Adipose tissue (tissue), 3 donors: ENCODE data around the gene TMEM186. TPM values are rescaled to one million over a fixed set of nuclear protein-coding genes. Genes with fewer than 3 reads are reported as not detected.
"Not testable (repeated sequence)": the region's sequence is repeated elsewhere in the genome, so short reads cannot be mapped to it uniquely, and the experiment has no call there.

ENCODE experiments used
- H3K27ac ChIP-seq: one replicate; pipeline ENCODE4 v1.5.1; 2013; ENCODE audit warnings: low read depth, low read length
- WGBS, 3 donors: extraction: QIAGEN DNeasy Blood & Tissue Kit; methylation state at CpG; one replicate each; pipeline ENCODE4 v1.1.7; 2013; 5-methylcytosine and 5-hydroxymethylcytosine counted together
- polyA plus RNA-seq, 3 donors: library from polyadenylated mRNA; stranded (reverse); fragments of 200-250 nt; gene quantifications; one replicate each; pipeline ENCODE4 v1.2.3, GENCODE V29; 2013
- donor health status: healthy with polysubstance abuse.
- donor health status: Bipolar disorder and iron deficiency.
- donor health status: healthy.

The TMEM186 gene
- polyA plus RNA-seq, 3 donors, result 6.3 to 7.6 (median 6.4) TPM

DNA sequence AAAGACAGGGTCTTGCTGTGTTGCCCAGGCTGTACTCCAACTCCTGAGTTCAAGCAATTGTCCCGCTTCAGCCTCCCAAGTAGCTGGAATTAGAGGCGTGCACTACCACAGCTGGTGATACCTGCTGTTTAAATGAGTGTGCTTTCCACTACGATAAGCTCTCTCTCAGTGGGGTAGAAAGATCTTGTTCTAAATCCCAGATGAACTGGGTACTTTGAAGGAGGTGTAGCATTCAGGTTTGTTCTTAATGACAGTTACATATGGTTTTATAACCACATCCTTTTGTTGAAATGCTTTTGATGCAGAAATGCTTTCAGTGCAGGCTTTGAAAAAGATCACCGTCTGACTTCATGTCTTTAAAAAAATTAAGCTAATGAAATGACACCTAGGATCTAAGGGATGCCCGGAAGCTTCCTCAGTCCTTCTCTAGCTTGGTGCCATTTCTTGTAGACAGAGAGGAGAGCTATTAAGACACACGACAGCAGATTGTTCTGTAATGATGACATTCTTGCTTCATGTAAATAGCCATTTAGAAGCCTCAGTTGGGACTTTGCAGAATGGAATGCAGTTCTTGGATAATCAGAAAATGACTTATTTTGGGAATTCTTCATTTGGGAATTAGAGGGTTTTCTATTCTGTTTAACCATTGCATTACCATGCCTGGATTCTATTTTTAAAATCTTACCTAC is 19.7 kb upstream of the TMEM186 start:
- H3K27ac ChIP-seq, result no peak overlapping the region
- 69 to 84% (median 72%) methylated on average over 6 of the region's 6 CpGs for WGBS, 3 donors

DNA sequence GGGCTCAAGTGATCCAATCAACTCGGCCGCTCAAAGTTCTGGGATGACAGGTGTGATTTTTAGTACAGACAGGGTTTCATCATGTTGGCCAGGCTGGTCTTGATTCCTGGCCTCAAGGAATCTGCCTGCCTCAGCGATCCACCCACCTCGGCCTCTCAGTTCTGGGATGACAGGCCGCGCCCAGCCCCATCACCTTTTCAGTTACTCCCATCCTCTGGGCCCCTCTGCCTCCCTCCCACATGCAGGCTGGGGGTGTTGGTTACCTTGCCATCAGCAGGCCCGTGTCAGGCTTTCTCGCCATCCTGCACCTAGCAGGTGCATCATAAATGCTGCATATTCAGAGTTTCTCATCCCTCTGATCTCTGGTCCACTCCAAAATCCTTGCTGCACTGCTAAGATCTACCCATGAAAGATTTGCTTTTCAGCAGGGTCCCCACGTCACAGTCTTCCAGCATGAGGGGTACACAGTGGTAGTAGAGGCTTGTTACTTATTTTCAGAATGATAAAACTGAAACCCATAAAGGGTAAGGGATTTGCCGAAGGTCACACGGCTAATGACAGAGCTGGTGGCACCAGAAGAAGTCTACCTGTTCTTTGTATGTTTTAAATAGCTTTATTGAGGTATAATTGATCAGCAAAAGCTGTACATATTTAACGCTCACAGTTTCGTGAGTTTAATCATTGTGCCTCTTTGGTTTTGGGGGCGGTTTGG is 16.8 kb upstream of the TMEM186 start:
- 92 to 95% (median 92%) methylated on average over 14 of the region's 14 CpGs for WGBS, 3 donors
- H3K27ac ChIP-seq, result no peak overlapping the region

GRCh38 chr16:8812162-8812843 is 14.9 kb upstream of the TMEM186 start:
- WGBS, 3 donors, result 72 to 88% (median 80%) methylated on average over 12 of the region's 12 CpGs
- H3K27ac ChIP-seq, result no peak overlapping the region

- H3K27ac ChIP-seq, result no peak overlapping the region
- WGBS, 3 donors, result 62 to 81% (median 72%) methylated on average over 11 of the region's 11 CpGs
Observed at GRCh38 chr16:8808613-8809353, 11.3 kb upstream of the TMEM186 start.

- no peak overlapping the region for H3K27ac ChIP-seq
- 66 to 97% (median 94%) methylated on average over 3 of the region's 3 CpGs for WGBS, 3 donors
Observed at GRCh38 chr16:8808009-8808408, 10.6 kb upstream of the TMEM186 start.

- WGBS, 3 donors, result 71 to 96% (median 95%) methylated on average over 5 of the region's 5 CpGs
- no peak overlapping the region for H3K27ac ChIP-seq
Observed at GRCh38 chr16:8807189-8807588, 9.8 kb upstream of the TMEM186 start.

GRCh38 chr16:8806272-8806983 is 9.0 kb upstream of the TMEM186 start:
- H3K27ac ChIP-seq, result no peak overlapping the region
- 77 to 92% (median 90%) methylated on average over 13 of the region's 13 CpGs for WGBS, 3 donors

DNA sequence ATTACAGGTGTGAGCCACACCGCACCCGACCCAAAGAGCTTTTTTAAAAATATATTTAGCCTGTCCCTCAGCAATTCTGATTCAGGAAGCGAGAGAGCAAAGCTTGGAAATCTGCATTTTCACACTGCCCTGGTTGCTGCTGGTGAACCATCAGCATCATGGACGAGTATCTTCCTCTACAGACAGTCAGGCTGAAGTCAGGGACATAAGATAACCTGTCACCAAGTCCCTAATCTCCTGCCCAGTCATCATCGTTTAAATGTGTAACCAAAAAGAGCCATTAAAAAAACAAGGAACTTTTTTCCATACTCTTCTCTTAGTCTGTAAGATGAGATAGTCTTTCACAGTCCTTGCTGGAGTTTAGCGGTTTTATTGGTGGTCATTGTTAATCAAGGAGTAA is 6.9 kb upstream of the TMEM186 start:
- no peak overlapping the region for H3K27ac ChIP-seq
- WGBS, 3 donors, result 84 to 93% (median 87%) methylated on average over 6 of the region's 6 CpGs

DNA sequence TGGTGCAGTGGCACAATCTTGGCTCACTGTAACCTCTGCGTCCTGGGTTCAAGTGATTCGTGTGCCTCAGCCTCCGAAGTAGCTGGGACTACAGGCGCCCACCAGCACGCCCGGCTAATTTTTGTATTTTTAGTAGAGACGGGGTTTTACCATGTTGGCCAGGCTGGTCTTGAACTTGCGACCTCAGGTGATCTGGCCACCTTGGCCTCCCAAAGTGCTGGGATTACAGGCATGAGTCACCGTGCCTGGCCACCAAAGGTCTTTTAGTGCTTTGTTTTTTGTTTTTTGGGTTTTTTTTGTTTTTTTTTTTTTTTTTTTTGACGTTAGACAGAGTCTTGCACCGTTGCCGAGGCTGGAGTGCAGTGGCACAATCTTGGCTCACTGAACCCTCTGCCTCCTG is 6.3 kb upstream of the TMEM186 start:
- H3K27ac ChIP-seq, result not testable (repeated sequence)
- WGBS, 3 donors, result 91 to 94% (median 92%) methylated on average over 11 to 12 of the region's 12 CpGs

DNA sequence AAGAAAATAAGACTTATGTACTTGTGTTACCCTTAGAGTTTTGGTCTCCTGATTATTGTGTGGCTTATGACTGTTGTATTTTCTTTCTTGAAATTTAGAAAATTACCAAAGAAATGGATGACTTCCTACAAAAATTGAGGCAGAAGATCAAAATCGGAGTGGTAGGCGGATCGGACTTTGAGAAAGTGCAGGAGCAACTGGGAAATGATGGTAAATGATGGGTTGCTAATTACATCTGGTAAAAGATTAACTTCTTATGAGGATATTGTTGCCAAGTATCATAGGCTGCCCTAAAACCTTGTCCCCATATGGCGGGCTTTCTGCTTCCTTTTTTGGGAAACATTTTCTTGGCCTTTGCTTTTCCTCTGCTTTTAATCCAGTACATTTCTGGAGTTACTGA is 4.3 kb upstream of the TMEM186 start:
- 43 to 94% (median 91%) methylated on average over 4 of the region's 4 CpGs for WGBS, 3 donors
- H3K27ac ChIP-seq, result no peak overlapping the region

DNA sequence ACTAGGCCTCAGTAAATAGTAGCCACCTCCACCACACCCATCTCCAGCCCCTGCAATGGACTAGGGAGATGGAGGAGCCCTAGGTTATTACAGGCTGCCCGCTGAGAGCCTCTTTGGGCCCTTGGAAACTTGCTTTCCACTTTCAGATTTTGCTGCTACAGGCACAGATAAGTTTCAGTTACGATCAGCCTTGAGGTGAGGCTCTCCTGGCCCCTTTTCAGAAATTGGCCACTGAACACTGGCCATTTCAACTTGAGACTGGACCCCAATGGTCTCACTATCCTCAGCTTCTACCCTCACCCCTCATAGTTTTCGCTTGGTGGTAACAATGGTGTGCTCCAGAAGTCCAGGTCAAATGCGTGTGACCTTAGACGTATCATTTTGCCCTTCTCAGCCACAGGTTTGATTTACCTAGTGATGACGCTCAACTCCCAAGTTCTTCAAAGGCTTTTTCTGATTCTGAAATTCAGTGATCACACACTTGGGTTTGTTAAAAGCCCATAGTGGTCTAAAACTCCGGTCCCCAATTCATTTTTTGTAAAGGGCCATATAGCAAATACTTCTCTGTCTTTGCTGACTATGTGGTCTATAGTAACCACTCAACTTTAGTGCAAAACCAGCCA is 1.2 kb upstream of the TMEM186 start:
- H3K27ac ChIP-seq, result no peak overlapping the region
- 36 to 60% (median 58%) methylated on average over 7 of the region's 7 CpGs for WGBS, 3 donors

DNA sequence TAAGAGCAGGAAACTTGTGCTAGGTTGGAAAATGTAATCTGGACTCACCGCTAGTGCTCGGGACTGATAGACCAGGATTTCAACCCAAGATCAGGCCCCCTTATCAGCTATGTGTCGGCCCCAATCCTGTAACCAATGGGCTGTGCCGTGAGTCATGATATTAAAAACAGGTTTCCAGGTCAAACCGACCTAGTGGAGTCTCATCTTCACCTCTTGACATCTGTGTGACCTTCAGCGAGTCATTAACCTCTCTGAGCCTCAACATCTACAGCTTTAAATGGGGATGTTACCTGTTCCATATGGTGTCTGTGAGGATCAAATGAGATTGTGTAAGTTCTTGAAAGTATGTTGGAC is 712 bp upstream of the TMEM186 start:
- WGBS, 3 donors, result 1 to 2% (median 2%) methylated on average over 6 of the region's 6 CpGs
- no peak overlapping the region for H3K27ac ChIP-seq

GRCh38 chr16:8796469-8797363 is 723 bp downstream of the TMEM186 start:
- H3K27ac ChIP-seq, result no peak overlapping the region
- 36 to 44% (median 41%) methylated on average over 14 of the region's 14 CpGs for WGBS, 3 donors

DNA sequence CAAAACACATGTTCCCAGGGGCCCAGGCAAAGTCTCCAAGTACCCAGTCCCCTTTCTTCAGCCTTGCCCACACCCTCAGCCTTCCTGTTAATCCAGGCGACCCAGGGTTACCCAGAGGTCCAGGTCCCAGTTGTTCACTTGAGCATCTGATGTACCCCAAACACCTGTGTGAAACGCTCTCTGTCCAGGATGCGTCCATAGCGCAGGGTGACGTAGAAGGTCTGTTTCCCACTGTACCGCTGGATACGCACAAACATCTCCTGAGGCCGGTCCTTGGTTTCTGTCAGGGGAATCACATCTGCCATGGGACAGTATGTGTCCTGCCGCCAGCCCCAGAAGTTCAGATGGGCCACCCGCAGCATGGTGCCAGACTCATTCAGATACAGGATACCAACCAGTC is 1.6 kb downstream of the TMEM186 start:
- no peak overlapping the region for H3K27ac ChIP-seq
- 89 to 97% (median 96%) methylated on average over 10 of the region's 10 CpGs for WGBS, 3 donors

DNA sequence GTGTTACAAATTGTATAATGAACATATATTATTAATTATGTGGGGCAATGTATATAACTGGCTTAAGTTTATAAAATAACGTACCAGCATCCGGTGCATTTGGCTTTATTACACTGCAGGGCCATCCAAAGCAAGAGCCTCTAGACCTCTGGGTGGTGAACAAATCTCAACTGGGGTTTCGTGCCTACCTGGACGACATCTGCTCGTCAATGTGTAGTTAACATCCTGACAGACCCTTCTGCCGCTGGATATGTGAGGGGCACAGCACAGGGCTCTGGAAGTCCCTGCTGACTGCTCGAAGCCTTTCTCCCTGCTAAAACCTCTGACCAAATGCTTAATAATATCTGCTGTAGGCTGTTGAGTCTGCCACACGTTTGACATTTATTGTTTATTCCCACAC is 2.3 kb downstream of the TMEM186 start:
- no peak overlapping the region for H3K27ac ChIP-seq
- 86 to 90% (median 90%) methylated on average over 8 of the region's 8 CpGs for WGBS, 3 donors

DNA sequence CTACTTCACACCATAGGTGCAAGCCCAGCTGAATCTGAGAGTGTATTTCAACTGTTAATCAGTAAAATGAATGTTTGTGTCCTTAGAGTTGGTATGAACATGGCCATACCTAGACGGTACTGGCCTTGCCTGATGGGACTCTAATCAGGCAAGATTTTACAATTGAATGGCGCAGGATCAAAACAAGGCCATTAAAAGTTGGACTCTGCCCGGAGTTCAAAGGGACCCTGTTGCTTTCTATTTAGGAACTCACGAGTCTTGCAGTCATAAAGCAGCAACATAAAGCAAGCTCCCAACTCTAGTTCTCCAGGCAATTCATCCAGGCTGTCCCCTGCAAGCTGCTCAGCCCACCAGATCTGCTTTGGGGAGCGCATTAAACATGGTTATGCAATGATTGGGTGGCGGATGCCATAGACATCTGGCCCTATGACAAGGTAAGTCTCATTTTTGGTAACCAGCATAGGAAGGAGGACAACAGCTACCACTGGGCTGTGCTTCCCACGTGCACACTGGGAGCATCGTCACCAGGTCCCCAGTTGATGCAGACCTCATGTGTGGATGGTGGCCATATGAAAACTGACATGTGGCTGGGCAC is 8.8 kb downstream of the TMEM186 start:
- no peak overlapping the region for H3K27ac ChIP-seq
- WGBS, 3 donors, result 61 to 90% (median 71%) methylated on average over 8 of the region's 8 CpGs

DNA sequence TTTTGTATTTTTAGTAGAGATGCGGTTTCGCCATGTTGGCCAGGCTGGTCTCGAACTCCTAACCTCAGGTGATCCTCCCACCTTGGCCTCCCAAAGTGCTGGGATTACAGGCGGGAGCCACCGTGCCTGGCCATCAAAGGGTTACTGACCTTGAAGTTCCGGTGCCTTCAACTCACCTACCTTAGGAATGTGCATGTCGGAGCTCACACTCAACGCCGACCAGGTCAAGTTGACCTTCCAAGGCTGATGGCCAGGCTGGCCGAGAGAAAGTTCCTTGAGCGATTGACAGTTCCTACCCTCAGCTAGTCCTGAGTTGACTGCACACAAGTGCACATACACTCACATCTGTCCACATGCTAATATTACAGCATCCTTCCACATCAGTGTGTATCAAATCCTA is 11.1 kb downstream of the TMEM186 start:
- not testable (repeated sequence) for H3K27ac ChIP-seq
- 58 to 87% (median 85%) methylated on average over 11 of the region's 11 CpGs for WGBS, 3 donors
